Measurements from ENCODE around the gene PARL.
A peak's percentile ranks its signal among the peaks of the same experiment; 100 is the strongest.
"Not testable (repeated sequence)": the region's sequence is repeated elsewhere in the genome, so short reads cannot be mapped to it uniquely, and the experiment has no call there.

Gene PARL

GRCh38 chr3:183892610-183893214 is 8.0 kb upstream of the PARL start:
- TF ChIP-seq CTCF (conservative IDR thresholded peaks at IDR 0.05), result no peak
- peak overlapping the region; percentile 10; the same call in 1 of the 2 replicates for H3K27ac ChIP-seq

- TF ChIP-seq CTCF (conservative IDR thresholded peaks at IDR 0.05), result no peak
- H3K27ac ChIP-seq, result no peak overlapping the region; the same call in 1 of the 2 replicates
These were observed 1.1 kb upstream of the PARL start for GRCh38 chr3:183885766-183886165.

- no peak for TF ChIP-seq CTCF (conservative IDR thresholded peaks at IDR 0.05)
- H3K27ac ChIP-seq, result peak overlapping the region; percentile 86
These were observed 618 bp downstream of the PARL start for GRCh38 chr3:183884097-183884426.

- H3K27ac ChIP-seq, result peak overlapping the region; percentile 86
- TF ChIP-seq CTCF (conservative IDR thresholded peaks at IDR 0.05), result no peak
These were observed 1.2 kb downstream of the PARL start for GRCh38 chr3:183883291-183884096.

GRCh38 chr3:183880121-183880520 is 4.6 kb downstream of the PARL start:
- no peak for TF ChIP-seq CTCF (conservative IDR thresholded peaks at IDR 0.05)
- H3K27ac ChIP-seq, result no peak overlapping the region

GRCh38 chr3:183879243-183879642 is 5.4 kb downstream of the PARL start:
- TF ChIP-seq CTCF (conservative IDR thresholded peaks at IDR 0.05), result no peak
- no peak overlapping the region for H3K27ac ChIP-seq

GRCh38 chr3:183878071-183878470 is 6.6 kb downstream of the PARL start:
- TF ChIP-seq CTCF (conservative IDR thresholded peaks at IDR 0.05), result no peak
- H3K27ac ChIP-seq, result no peak overlapping the region

GRCh38 chr3:183877227-183877626 is 7.5 kb downstream of the PARL start:
- H3K27ac ChIP-seq, result not testable (repeated sequence)

Data from VCaP (cell line).